Measurements from ENCODE around the gene DEFB132.

DEFB132 gene

DNA sequence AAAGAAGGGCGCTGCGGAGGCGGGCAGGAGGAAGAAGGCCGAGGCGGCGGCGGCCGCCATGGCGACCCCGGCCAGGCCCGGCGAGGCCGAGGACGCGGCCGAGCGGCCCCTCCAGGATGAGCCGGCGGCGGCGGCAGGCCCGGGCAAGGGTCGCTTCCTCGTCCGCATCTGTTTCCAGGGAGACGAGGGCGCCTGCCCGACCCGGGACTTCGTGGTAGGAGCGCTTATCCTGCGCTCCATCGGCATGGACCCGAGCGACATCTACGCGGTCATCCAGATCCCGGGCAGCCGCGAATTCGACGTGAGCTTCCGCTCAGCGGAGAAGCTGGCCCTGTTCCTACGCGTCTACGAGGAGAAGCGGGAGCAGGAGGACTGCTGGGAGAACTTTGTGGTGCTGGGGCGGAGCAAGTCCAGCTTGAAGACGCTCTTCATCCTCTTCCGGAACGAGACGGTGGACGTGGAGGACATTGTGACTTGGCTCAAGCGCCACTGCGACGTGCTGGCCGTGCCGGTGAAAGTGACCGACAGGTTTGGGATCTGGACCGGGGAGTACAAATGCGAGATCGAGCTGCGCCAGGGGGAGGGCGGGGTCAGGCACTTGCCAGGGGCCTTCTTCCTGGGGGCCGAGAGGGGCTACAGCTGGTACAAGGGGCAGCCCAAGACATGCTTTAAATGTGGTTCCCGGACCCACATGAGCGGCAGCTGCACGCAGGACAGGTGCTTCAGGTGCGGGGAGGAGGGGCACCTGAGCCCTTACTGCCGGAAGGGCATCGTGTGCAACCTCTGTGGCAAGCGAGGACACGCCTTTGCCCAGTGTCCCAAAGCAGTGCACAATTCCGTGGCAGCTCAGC lies 40.6 kb downstream of the DEFB132 start:
- peak; percentile 67 for DNase-seq

DNA sequence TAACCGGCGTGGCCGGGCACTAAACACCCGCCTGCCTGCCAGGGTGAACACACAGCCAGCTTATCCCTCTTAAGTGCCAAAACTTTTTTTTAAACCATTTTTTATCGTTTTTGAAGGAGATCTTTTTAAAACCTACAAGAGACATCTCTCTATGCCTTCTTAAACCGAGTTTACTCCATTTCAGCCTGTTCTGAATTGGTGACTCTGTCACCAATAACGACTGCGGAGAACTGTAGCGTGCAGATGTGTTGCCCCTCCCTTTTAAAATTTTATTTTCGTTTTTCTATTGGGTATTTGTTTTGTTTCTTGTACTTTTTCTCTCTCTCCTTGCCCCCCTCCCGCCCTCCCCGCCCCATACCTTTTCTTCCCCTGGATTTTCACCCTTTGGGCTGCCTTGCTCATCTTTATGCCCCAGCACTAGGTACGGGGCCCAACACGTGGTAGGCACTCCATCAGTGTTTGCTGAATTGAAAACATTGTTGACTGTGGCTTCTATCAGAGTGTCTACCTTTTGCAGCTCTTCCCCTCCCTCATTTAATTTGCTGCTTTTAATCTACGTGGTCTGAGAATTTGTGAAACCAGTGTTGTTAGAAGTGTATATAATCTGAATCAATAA lies 41.4 kb downstream of the DEFB132 start:
- DNase-seq: no peak

DNA sequence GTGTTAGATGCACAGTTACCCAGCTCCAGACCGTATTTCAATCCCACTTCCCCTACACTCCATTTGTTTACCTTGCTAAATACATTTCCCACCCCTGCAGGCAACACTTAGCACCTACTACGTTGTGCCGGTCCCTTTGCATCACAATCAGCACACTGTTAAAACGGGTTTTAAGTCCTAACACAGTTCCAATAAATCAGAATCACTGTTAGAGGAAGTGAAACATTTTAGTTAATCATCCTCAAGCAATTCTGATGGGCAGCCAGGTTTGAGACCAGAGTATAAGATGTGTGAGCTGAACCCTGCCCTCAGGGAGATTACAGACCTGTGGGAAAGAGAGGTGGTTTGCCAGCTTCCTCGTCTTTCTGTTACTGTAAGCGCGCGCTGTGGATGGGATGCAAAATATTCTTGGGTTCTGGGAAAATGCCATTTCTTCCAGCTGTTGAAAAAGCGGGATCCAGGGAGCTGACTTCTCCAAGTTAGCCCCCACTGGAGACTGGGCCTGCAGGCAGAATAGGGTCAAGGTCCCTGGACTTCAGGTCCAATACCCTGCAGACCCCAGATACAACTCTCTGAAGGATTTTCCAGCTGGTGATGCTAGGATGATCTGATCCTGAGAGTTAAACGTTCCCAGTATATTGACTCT lies 42.9 kb downstream of the DEFB132 start:
- no peak for DNase-seq

DNA sequence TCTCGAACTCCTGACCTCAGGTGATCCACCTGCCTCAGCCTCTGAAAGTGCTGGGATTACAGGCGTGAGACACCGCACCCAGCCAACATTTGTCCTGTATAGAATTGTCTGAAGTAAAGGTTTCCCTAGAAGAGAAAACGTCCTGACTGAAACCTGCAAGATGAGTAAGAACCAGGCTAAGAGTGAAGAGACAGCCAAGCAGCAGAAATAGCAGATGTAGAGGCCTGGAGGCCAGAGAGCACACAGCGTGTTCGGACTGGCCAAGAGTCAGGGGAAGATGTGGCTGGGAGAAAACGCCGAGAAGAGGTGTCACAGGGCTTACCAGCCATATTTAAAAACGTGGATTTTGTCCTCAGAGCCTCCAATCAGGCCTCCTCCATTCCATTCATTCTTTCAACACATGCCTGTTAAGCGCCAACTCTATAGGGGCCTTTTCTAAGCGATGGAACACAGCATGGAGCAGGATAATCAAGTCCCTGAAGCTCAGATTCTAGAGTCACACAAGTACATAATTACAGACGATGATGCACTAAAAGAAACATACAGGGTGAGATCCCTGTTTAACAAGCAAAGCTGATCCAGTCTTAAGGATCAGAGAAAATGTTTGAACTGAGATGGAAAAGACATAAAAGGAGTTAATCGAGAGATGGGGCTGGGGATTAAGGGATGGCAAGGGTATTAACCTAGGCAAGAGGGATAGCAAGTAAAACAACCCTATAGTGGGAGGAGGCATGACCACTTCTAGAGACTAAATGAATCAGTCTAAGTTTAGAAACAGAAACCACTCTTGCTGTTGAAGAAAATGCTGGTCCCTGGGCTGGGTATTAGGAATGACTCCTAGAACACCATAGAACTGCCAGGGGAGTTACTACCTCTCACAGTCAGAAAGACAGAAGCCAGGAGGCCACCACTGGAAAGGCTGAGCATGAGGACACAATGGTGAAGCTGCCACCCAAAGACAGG lies 44.6 kb downstream of the DEFB132 start:
- no peak for DNase-seq

DNA sequence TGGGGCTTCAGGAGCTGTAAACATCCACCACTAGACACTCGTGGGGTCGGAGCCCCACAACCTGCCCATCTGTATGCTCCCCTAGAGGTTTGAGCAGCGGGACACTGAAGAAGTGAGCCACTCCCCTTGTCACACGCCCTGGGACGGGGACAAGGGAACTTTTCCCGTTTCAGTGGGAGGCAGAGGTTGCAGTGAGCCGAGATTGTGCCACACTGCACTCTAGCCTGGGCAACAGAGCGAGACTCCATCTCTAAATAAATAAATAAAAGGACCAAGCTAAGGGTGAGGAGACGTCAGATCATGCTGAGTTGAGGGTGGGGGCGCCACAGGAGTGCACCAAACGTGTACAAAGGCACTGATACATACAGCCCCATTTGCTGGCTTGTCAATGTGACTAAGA lies 48.2 kb downstream of the DEFB132 start:
- DNase-seq: no peak

DNA sequence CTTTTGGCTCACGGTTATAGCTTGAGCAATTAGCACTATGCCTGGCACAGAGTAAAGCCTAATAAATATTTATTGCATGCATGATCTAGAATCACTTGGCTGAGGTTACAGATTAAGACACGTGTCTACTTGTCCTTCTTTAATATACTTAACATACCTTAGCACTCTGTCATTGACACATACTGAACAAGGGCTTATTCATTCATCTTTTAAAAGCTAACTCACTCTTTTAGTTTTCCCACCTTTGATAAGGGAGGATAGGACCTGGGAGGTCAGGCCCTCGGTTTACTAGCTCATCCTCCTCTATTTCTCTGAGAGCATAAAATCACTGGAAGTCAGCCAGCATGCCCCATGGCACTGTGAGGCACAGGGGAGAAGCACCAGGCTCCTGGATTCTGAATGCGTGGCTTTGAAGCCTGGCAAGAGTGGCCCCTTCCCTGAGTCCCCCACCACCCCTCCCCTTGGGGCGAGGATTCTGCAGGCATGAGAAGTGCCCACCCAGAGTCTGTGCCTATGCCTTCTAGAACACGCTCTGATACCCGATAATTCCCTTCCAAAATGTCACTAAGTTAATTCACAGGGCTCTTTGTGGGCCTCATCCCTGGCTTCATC lies 51.0 kb downstream of the DEFB132 start:
- DNase-seq: no peak

DNA sequence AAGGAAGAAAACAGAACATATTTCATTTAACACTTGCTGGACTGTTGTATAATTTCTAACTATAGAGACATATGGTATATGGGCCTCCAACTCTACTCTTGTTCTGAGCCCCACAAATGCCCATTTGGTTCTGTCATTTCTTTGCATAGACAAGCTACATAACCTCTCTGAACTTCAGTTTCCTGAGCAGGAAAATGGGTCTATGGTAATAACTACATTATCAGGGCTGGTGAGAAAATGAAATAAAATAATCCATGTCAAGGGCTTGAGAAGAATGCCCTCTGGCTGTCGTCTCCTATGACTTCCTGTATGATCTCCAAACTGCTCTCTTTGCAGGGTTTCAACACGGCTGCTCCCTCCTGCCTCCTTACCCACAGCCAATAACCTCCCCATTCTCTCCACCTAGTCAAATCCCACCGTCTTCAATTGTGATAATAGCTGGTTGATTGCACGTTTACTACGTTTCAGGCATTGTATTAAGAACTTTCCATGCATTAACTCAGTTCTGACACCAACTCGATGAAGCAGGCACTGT lies 51.8 kb downstream of the DEFB132 start:
- DNase-seq: peak; percentile 45

DNA sequence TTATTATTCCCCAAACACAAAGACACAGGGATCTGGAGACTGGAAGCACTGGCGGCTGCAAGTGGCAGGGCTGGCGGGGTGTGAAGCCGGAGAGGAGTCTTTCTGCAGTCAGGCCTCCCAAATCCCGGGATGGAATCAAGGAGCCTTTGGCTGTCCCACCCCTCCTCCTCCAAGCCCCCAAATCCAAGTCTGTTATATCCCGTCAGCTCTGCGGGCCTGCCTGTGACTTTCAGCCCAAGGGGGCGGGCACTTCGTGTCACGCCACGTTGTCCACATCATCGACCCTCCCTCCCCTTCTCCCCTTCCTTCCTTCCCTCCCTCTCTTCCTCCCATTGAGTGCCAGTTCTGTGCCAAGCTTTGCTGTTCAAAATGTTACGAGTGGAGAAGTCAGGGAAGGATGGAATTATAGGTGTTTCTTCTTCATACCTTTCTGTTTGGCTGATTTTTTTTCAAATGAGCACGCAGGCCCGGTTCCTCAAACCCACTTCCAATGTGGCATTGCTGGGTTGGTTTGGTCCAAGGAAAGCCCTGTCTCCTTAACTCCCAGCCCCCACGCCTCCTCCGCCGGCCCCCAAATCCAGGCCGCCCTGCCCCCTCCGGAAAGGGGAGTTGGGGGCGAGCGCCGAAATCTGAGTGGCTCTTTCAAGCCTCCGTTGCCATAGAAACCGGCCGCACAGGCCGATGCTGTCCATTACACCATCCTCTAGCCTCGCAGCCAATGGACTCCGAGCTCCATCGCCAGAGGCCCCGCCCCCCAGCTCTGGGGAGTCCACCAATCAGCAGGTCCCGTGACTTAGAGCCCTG lies 52.5 kb downstream of the DEFB132 start:
- peak; percentile 100 for DNase-seq

DNA sequence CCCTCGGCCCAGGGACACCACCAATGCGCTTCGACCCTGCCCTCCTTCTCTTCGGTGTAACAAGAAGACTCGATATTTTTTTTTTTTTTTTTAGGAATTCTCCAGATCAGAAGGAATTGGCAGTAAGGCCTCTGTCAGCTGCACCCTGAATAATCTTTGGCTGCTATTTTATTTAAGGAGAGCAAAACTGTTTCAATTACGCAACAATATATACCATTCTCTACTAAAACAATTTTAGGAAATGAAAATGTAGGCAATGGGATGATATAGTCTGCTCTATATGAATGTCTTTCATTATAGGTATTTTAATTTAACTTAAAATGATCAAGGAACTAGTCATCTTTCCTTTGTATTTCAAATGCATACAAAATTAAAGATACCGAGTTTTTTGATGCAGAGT lies 53.1 kb downstream of the DEFB132 start:
- DNase-seq: no peak

Measured in fibroblast of skin of abdomen (primary cell).